Thyroid gland (tissue), 4 donors: Measurements from ENCODE around the gene BTBD7. TPM values are rescaled to one million over a fixed set of nuclear protein-coding genes. Genes with fewer than 3 reads are reported as not detected.

Source experiments
- DNase-seq, 2 donors: peaks; one replicate each; pipeline ENCODE4 v3.0.0-alpha.2; 2019
- H3K27ac ChIP-seq, 3 donors: fragments of 200-600 bp; sonication (generic); 1 replicate in 2 of 3; 2 replicates in 1 of 3; pipeline ENCODE4 v1.5.1; 2016 to 2019; ENCODE audit warnings: mild to moderate bottlenecking in 1 of 3, moderate library complexity in 1 of 3
- H3K27me3 ChIP-seq: fragments of 200-600 bp; sonication (generic); one replicate; pipeline ENCODE4 v1.5.1; 2019
- H3K36me3 ChIP-seq, 2 donors: fragments of 200-600 bp; sonication (generic); one replicate each; pipeline ENCODE4 v1.5.1; 2016 to 2019
- H3K4me1 ChIP-seq, 2 donors: fragments of 200-600 bp; sonication (generic); one replicate each; pipeline ENCODE4 v1.5.1; 2017 to 2019
- H3K4me3 ChIP-seq, 3 donors: fragments of 200-600 bp; sonication (generic); replicated peaks in 1 of 3; 1 replicate in 2 of 3; 2 replicates in 1 of 3; pipeline ENCODE4 v1.5.1; 2016; ENCODE audit warnings: mild to moderate bottlenecking in 1 of 3
- H3K9me3 ChIP-seq: fragments of 200-600 bp; sonication (generic); one replicate; pipeline ENCODE4 v1.5.1; 2017
- CTCF ChIP-seq, 6 experiments: fragments of 200-600 bp in 3 of 6; fragments of 450-650 bp in 3 of 6; sonication (generic) in 3 of 6; IDR thresholded peaks; one replicate each; pipeline ENCODE4 v1.5.1; 2016 to 2019; ENCODE audit warnings: antibody characterized with exemption in 6 of 6, mild to moderate bottlenecking in 2 of 6, inconsistent platforms in 1 of 6, moderate library complexity in 1 of 6
- POLR2A ChIP-seq, 2 donors: fragments of 450-650 bp; IDR thresholded peaks; one replicate each; pipeline ENCODE4 v1.6.1; 2017; ENCODE audit warnings: antibody characterized with exemption in 2 of 2, mild to moderate bottlenecking in 2 of 2, moderate library complexity in 1 of 2
- WGBS, 2 donors: methylation state at CpG; one replicate each; pipeline ENCODE4 v1.1.5; 2017; 5-methylcytosine and 5-hydroxymethylcytosine counted together
- intact Hi-C: fragments of 100-400 bp; cut with DNase I; formaldehyde crosslinking; loops from one replicate; pipeline ENCODE4 v1.15.1; 2023
- total RNA-seq, 4 donors: library from RNA; depleted of rRNA; stranded (reverse); fragments of >200 nt; gene quantifications; one replicate each; pipeline ENCODE4 v1.2.3, GENCODE V29; 2016

BTBD7 gene
- total RNA-seq, 4 donors from 2014 or later: 40.6 to 49.7 (median 43.9) TPM

- Histone ChIP-seq H3K36me3 (no peaks in the 10 kb centered on the region), H3K4me3 (no peak overlapping the region), H3K27me3 (no peaks in the 10 kb centered on the region), H3K27ac (no peak overlapping the region), H3K4me1 (peaks cover 0 to 11% of the 10 kb centered on the region in 2 donors), H3K9me3 (no peaks in the 10 kb centered on the region)
- TF ChIP-seq POLR2A (IDR thresholded peaks at IDR 0.05) (no peak), CTCF (IDR thresholded peaks at IDR 0.05) (no peak)
- intact Hi-C loops: no loop called here
- DNase-seq: no peak
- WGBS, 2 donors: 90 to 94% methylated on average over 3 of the region's 3 CpGs
Measured at GRCh38 chr14:93276031-93276716, 56.7 kb downstream of the BTBD7 start.

GRCh38 chr14:93274055-93274806 lies 58.6 kb downstream of the BTBD7 start:
- no peak overlapping the region for H3K27ac ChIP-seq
- no peaks in the 10 kb centered on the region for H3K27me3 ChIP-seq
- WGBS, 2 donors: 91% methylated on average over 3 of the region's 3 CpGs
- intact Hi-C loops: no loop called here
- no peak overlapping the region for H3K4me3 ChIP-seq
- H3K36me3 ChIP-seq: no peaks in the 10 kb centered on the region
- TF ChIP-seq CTCF (IDR thresholded peaks at IDR 0.05) (no peak), POLR2A (IDR thresholded peaks at IDR 0.05) (no peak)
- DNase-seq: no peak
- peaks cover 0 to 4% of the 10 kb centered on the region in 2 donors for H3K4me1 ChIP-seq
- no peaks in the 10 kb centered on the region for H3K9me3 ChIP-seq

- H3K36me3 ChIP-seq: no peaks in the 10 kb centered on the region
- intact Hi-C loops: no loop called here
- no peaks in the 10 kb centered on the region for H3K27me3 ChIP-seq
- no peak overlapping the region for H3K4me3 ChIP-seq
- peaks cover 0 to 4% of the 10 kb centered on the region in 2 donors for H3K4me1 ChIP-seq
- no peaks in the 10 kb centered on the region for H3K9me3 ChIP-seq
- no peak for DNase-seq
- WGBS, 2 donors: 69 to 71% methylated on average over 6 of the region's 6 CpGs
- no peak overlapping the region for H3K27ac ChIP-seq
- no peak for TF ChIP-seq POLR2A (IDR thresholded peaks at IDR 0.05)
- TF ChIP-seq CTCF (IDR thresholded peaks at IDR 0.05): no peak
Measured at GRCh38 chr14:93271111-93271510, 61.7 kb downstream of the BTBD7 start.

- H3K27ac ChIP-seq: no peak overlapping the region
- intact Hi-C loops: no loop called here
- TF ChIP-seq CTCF (IDR thresholded peaks at IDR 0.05): no peak
- TF ChIP-seq POLR2A (IDR thresholded peaks at IDR 0.05): no peak
- WGBS, 2 donors: 84 to 88% methylated on average over 10 of the region's 10 CpGs
- no peak for DNase-seq
- no peaks in the 10 kb centered on the region for H3K9me3 ChIP-seq
- H3K36me3 ChIP-seq: no peaks in the 10 kb centered on the region
- H3K4me1 ChIP-seq: peaks cover 0 to 1% of the 10 kb centered on the region in 2 donors
- H3K27me3 ChIP-seq: no peaks in the 10 kb centered on the region
- no peak overlapping the region for H3K4me3 ChIP-seq
Measured at GRCh38 chr14:93269341-93270068, 63.3 kb downstream of the BTBD7 start.
